Measurements from ENCODE around the gene IQCN.

Gene IQCN, protein sequence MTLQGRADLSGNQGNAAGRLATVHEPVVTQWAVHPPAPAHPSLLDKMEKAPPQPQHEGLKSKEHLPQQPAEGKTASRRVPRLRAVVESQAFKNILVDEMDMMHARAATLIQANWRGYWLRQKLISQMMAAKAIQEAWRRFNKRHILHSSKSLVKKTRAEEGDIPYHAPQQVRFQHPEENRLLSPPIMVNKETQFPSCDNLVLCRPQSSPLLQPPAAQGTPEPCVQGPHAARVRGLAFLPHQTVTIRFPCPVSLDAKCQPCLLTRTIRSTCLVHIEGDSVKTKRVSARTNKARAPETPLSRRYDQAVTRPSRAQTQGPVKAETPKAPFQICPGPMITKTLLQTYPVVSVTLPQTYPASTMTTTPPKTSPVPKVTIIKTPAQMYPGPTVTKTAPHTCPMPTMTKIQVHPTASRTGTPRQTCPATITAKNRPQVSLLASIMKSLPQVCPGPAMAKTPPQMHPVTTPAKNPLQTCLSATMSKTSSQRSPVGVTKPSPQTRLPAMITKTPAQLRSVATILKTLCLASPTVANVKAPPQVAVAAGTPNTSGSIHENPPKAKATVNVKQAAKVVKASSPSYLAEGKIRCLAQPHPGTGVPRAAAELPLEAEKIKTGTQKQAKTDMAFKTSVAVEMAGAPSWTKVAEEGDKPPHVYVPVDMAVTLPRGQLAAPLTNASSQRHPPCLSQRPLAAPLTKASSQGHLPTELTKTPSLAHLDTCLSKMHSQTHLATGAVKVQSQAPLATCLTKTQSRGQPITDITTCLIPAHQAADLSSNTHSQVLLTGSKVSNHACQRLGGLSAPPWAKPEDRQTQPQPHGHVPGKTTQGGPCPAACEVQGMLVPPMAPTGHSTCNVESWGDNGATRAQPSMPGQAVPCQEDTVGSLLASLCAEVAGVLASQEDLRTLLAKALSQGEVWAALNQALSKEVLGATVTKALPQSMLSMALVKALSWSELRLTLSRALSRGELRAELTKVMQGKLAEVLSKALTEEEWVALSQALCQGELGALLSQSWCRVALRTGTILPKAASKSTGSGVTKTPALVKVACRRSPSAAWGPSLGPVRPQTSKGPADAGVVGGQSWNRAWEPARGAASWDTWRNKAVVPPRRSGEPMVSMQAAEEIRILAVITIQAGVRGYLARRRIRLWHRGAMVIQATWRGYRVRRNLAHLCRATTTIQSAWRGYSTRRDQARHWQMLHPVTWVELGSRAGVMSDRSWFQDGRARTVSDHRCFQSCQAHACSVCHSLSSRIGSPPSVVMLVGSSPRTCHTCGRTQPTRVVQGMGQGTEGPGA (N-terminal part only)

DNA sequence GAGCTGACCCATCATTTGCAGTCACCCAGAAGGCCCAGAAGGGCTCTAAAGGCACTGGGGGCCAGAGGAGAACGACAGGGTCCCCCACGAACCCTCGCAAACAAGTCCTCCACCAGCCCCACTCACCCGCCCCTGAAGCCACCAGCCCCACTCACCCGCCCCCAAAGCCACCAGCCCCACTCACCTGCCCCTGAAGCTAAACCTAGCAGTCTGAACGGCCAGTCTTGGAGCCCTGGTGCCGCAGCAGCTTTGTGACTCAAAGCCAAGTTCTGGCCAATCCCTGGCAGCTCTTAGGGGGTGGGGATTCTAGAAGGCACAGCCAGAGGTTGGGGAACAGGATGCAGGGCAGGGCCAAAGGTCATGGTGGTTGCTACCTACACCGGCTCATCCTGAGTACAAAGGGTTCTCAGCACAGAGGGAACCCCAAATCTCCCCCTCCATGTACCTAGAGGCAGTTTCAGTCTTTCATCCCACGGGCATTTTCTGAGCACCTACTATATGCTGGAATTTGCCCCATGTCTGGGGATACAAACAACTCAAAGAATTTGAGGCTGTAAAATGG is at the start of gene IQCN:
IQCN (minus strand) TSS at position 234 of the 562 bp plus-strand sequence. CDS start 4,974 bp downstream, outside the sequence.
- no peak for DNase-seq (ENCODE audit: low read depth)

DNA sequence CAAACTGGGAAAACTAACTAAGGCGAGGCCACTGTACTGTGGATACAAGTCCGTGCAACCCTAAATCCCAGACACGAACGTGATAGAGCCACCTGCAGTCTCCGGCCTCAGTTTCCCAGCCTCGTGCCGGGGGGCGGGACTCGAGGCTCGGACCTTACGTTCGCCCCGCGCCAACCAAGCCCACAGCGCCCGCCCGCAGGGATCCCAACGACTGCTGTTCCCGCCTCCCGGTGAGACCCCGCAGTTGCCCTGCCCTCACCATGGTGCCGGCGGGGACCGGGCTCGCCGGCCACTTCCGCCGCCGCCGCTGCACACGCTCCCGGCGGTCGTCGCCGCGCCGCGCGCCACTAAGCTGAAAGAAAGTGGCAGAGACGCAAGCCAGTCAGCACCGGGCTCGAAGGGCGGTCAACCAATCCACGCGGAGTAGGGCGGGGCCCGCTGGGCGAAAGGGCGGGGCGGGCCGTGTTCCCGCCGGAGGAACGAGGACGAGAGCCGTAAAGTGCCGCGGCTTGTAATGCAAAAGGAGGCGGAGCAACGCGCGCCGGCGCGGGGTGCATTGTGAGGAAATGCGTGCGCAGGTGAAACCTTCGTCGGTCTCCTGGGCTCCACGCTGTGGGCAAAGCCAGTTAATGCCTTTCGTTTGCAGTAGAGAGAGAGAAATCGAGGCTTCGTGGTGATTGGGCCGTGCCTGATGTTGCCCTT is 48.7 kb upstream of the IQCN start, which contains the start of gene LSM4:
LSM4 (minus strand) TSS at position 318 of the 702 bp plus-strand sequence; CDS start at position 262, 56 bp downstream.
- peak; percentile 98 for DNase-seq (ENCODE audit: low read depth)

DNA sequence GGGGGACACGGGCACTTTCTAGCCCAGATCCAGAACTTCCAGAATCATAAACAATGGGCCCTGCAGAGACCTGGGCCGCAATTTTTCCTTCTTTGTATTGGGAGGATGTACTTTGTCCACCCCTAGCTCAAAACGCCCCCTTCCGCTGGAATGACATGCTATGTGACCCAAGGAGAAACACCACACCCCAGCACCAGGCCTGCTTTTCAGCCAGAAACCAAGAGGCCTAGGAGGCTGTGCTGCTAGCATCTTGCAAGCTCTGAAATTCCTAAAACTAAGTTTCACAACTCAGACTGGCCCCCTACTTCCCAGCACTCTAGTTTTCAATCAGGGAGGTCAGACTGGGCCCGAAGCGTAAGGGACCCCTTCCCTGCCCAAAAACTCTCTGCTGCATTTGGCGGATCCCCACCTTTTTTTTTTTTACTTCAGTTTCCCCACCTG is 48.1 kb upstream of the IQCN start:
- DNase-seq (ENCODE audit: low read depth) = no peak

DNA sequence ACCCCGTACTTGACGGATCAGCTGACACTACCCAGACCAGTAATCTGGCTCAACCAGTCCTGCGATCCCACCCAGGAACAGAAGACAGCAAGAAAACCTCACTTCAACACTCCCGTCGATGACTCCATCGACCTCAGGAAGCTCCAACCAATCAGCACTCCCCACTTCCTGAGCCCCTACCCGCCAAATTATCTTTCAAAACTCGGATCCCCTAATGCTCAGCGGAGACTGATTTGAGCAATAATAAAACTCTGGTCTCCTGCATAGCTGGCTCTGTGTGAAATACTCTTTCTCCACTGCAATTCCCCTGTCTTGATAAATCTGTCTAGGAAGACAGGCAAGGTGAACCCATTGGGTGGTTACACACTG is 47.5 kb upstream of the IQCN start:
- no peak for DNase-seq (ENCODE audit: low read depth)

DNA sequence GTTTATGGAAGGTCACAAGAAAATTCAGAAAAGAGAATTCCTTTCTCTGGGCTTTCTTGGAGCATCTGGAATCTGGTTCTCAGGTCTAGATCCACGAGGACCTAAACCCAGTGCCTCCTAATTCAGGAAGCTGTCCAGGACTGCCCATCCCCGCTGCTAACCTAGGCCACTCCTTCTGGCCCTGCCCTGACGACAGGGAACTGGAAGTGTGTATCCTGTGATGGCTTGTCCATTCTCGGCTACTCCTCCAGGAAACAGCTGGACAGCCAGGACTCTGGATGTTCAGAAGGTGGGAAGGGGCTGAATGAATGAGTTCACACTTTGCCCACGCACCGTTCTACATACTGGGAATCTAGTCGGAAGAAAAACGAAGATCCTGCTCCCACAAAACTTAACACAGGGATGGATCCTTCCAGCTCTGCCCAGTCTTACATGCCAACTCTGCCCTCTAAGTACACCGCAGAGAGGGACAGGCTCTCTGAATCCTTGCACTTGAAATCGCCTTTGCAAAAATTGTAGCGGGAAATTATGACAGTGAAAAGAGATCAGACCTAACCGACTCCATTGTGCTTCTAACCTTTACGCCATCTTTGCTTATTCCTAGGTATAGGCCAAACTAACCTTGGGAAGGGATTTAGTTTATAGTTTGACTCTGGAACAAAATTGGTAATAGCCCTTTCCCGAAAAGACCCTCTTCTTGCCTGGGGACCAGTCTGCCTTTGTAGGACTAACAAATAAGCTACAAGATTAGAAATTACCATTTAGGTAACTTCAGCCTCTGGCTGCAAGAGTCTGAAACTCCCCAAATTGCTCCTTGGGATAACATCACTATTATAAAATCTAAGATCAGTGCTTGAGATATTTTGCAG is 46.8 kb upstream of the IQCN start:
- no peak for DNase-seq (ENCODE audit: low read depth)

DNA sequence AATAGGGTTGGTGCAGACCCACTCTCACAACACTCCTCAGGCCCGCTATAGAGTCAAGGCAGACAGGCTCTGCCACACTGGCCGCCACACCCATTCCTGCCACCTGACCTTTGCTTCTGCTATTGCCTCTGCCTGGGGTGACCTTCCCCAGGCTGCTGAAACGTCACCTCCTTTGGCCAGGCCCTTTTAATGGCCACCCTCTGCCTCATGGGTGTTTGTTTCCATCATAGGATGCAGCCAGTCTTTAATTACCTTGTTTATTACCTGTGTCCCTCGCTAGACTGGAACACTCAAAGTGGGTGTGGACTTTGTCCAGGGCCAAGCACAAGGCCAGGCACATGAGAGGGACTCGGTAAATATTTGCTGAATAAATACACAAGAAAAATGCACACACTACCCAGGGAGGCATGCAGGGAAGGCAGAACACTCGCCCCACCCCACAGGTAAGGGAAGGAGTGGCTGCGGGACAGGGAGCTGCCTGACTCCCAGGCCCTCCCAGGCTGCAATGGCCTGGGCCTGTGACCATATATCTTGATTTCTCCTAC is 45.4 kb upstream of the IQCN start:
- DNase-seq (ENCODE audit: low read depth) = no peak

DNA sequence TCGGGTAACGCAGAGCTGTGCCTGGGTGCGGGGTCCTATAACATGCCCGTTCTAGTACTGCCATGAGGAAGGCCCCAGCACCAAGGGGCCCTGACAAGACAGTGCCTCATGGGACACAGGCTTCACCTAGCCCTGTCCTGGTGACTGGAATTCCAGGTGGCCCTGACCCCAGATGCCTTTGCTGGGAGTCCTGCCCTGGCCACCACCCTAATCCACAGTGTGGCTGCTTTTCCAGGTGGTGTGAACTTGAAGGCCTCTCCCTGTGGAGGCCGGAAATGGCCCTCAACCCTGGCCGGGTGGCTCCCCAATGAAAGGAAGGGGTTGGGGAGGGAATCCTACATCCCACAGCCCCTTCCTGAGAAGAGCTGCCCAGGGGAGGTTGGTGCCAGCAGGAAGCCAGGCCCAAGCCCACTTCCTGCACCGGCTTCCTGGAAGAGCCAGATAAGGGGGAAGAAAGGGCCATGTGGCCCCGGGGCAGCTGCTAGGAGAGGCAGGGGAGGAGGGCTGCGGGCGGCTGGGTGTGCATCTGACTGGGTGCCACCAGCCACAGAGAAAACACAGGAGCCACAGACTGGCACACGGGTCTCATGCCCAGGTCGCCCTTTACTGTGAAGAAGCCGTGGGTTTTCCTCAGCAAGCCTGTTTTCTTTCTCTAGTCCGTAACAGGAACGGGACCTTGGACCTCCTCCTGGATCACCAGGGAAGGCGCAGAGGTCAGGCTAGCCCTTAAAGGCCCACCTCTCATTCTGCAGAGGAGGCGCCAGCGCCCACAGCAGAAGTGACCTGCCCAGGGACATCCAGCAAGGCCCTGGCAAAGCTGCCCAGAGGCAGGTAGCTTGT is 43.9 kb upstream of the IQCN start:
- no peak for DNase-seq (ENCODE audit: low read depth)

DNA sequence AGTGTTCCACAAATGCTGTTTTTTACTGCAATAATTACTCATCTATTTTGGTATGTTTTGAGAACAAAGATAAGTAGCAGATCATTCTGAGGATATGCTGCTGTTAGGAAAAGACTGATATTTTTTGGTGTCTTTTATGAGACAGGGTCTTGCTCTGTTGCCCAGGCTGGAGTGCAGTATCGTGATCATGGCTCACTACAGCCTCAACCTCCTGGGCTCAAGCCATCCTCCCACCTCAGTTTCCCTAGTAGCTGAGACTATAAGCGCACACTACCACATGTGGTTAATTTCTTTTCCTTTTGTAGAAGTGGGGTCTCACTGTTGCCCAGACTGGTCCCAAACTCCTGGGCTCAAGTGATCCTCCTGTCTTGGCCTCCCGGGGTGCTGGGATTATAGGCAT is 39.1 kb upstream of the IQCN start:
- no peak for DNase-seq (ENCODE audit: low read depth)

DNA sequence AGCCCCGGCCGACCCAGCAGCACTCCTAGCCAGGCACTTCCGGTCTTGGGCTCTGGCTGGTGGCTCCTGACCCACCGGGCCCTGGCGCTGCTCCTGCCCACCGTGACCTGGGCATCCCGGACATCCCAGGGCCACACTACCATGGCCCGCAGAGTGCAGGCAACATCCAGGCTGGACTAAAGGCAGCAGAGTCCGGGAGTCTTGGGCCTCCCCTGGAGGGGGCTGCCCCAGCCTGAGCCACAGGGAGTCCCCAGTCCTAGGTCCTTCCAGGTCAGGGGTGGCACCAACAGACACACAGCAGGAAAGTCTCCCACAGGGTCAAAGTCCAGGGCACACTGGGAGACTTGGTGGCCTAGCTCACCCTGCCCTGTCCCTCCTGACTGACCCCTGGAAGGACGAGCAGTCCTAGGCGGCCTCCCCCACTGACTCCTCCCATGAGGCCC is 37.9 kb upstream of the IQCN start:
- DNase-seq (ENCODE audit: low read depth) = no peak

DNA sequence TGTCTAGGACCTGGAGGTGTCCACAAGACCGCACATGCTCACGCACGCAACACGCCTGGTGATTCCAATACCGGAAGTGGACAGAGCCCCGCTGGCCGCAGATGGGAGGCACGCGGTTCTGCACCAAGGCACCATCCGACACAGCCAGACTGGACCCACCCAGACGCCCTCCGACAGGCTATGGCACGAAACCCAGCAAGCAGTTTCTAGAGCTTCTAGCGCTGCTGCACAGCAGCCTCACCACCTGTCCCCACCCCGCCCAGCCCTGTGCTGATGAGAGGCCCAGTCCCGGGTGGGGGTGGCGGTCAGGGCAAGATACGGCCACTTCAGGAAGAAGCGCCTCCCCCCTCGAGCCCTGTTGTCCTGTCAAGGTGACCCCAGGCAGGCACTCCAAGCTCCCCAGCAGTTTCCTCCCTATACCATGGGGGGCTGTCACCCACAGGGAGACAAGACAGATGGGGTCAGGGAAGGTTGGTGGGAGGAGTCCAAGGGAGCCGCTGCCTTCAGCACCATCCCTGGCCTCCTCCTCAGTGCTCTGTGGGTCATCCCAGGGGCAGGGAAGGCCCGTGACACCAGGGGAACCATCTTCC is 37.3 kb upstream of the IQCN start:
- no peak for DNase-seq (ENCODE audit: low read depth)

DNA sequence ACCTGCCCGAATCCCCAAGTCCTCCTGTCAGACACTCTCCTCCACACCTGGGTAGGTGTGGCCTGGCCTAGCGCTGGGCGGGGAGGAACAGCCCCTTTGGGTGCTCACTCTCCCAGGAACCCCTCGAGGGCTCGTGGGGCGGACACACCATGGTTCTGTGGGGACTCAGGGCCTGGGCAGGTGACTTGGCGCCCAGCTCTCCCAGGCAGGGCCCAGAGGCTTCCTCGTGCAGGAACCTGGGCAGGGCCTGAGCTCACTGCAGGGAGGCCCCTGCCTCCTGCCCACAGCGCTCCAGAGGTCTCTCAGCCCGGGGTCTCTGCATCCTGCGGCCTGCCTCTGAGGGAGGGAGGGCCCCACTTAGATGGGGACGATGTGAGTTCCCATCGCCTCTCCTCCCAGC is 36.7 kb upstream of the IQCN start:
- no peak for DNase-seq (ENCODE audit: low read depth)

DNA sequence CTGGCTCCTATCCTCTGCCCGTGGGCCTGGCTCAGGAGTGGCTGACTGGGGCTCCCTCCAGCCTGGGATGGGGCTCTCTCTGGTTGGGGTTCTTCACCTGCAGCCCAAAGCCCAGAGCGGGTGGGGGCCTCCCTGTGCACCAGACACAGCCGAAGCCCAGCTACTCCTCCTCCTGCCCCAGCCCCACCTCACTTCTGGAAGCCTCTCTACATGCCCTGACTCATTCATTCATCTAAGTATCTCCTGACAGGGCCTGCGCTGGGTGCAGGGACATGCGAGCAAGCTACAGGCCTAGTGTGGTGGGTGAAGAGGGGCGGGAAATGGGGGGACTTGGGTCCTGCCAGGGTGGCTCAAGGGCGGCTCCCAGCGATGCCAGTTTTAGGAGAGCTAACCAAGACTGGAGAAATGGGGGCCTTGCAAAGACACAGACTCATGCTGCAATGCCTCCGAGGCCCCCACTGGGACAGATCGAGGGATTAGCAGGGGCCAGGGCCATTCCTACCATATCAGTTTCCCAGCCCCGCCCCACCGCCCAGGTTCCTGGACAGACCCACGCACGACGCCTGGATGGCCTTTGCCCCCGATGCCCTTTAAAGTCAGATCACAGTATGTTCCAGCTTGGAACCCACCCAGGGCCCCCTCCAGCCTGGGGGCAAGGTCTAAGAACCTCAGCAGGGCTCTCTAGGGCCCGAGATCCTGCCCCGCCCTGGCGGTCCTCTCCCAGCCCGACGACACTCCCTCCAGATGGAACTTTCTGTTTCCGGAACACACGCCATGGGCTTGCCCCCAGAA is 36.1 kb upstream of the IQCN start:
- DNase-seq (ENCODE audit: low read depth) = no peak

DNA sequence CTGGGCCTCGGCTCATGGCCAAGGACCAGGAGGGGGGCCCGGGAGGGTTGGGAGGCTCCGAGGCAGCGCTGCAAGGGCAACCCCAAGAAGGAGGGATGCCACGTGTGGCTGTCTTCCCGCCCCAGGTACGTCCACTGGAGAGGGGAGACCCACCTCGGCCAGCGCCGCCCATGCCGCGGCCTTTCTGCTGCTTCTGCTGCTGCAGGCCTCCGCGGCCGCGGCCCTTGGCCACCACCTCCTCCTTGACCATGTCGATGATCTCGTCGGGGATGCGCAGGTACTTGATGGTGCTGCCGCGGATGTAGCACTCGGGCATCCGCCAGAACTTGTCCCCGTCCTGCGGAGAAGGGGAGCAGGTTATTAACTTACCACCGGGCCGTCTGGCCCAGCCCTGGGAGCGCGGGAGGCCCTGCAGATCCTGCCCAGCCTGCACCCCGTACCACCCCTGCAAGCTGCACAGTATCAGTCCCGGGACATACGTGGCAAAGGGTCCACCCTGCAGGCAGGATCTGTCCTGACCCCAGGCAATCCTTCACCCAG is 35.3 kb upstream of the IQCN start:
- DNase-seq (ENCODE audit: low read depth) = no peak

DNA sequence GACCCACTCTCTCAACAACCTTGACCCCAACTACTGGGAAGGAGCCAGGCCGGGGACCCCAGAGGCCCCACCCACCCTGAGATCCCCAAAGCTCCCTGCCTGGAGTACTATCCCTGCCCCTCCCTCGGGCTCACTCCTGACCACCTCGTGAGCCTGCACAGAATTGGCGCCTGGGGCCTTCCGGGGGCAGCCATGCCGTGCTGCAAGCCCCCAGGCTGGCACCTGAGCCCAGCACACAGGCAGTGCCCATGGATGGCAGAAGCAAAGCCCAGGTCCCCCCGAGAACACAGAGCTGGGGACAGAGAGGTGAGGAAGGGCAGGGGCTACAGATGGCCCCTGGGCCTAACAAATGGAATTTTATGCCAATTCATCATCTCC is 34.7 kb upstream of the IQCN start:
- DNase-seq (ENCODE audit: low read depth) = no peak

DNA sequence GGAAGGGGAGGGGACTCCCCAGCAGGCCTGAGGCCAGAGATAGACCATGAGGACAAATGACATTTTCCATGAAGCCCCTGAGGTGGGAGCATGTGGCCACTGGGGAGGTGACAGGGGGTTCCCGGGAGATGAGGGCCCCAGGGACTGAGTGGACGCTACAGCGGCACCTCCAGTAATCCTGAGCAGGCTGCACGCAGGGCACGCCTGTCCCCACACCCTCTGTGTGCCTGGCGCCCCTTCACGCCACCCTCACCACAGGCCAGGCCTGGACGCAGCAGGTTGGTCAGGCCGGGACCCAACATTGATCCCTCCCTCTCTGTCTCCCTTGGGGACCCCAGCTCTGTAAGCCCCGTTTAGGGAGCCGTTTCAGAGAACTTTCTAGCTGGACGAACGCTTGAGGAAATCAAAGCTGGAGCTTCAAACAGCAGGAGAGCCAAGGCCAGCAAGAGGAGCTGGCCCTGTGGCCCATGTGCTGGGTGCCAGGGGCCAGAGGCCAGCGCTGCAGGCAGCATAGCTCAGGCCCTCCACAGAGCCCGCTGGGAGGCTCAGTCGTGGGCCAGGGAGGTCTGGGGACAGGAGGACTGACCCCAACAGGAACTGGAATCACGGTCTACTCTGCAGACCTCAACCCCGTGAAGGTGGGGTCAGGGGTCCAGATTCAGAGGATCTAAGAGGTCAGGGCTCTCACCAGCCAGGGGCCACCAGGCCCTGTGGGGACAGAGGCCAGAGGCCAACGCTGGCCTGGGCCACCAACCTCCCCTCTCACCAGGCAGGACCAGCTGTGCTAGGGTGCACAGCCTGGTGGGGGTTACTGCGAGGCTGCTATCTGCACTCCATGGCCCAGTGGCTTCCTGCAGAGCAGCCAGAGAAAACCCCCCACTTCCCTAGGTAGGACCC is 34.0 kb upstream of the IQCN start:
- no peak for DNase-seq (ENCODE audit: low read depth)

DNA sequence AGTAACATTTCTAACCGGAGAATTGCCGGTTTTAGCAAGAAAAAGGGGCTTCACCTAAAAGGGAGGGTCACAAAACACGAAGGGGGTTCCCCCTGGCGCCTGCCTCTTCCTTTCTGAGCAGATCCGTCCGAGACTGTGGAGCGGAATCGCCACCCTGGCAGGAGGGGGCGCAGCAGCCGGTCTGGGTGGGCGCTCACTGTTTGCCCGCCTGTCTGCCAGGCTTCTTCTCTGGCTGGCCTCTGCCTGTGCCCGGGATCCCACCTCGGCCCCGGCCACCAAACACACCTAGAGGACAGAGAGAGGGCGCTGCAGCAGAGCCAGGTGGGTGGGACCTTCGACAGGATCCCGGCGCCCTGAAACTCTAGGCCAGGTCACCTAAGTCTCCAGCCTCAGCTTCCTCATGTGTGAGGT is 33.0 kb upstream of the IQCN start:
- no peak for DNase-seq (ENCODE audit: low read depth)

Data from activated gamma-delta T cell treated with anti-CD3 and anti-CD28 coated beads, Interleukin-2, amount 50 U/mL, for 16 hours (primary cell).